Posterior cingulate gyrus (tissue), 11 donors: Measurements from ENCODE around the gene PHLDB2.
A peak's percentile ranks its signal among the peaks of the same experiment; 100 is the strongest.

Experiments
- DNase-seq, 10 donors: peaks; one replicate each; pipeline versions ENCODE4 v3.0.0 to v3.0.0-alpha.2; 2020 to 2021; ENCODE audit warnings: mixed read lengths in 3 of 10
- intact Hi-C: fragments of 100-400 bp; cut with DNase I; formaldehyde crosslinking; loops from one replicate; pipeline ENCODE4 v1.15.1; 2023

PHLDB2 gene

DNA sequence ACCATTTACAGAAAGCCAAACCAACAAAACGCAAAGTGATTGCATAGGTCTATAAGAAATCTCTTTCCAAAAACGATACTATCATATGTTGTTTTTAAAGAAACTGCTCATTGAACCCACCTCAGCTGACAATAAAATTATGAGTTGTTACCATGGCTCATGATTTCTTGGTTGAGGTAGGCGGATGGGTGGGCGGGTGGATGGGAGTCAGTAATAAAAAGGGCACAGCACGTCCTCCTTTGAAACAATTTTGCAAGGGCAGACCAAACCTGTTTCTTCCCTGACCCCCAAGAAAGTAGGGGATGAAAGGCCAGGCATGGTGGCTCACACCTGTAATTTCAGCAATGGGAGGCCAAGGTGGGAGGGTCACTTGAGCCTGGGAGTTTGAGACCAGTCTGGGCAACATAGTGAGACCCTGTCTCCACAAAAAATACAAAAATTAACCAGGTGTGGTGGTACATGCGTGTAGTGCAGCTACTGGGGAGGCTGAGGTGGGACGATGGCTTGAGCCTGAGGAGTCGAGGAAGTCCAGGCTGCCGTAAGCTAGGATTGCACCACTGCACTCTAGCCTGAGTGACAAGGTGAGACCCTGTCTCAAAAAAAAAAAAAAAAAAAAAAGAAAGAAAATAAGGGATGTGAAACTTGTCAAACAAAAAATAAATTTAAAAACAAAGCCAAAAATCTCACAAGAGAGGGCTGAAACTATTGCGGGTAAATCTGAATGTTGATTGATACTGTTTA, 121.8 kb downstream of the PHLDB2 start:
- intact Hi-C loops = no loop called here
- no peak for DNase-seq

DNA sequence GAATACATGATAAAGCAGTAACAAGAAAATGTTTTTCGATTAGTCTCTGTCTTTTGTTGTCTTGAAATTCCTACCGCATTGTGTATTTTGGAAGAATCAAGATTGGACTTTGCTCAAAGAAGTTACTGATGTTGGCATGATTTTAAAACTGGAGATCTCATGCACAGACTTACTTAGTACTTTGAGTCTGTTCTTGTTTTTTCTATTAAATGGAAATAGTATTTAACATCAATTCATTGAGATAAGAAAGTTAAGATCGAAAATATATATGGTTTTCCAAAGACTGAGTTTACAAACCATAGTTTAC, 122.3 kb downstream of the PHLDB2 start:
- intact Hi-C loops = no loop called here
- no peak for DNase-seq

DNA sequence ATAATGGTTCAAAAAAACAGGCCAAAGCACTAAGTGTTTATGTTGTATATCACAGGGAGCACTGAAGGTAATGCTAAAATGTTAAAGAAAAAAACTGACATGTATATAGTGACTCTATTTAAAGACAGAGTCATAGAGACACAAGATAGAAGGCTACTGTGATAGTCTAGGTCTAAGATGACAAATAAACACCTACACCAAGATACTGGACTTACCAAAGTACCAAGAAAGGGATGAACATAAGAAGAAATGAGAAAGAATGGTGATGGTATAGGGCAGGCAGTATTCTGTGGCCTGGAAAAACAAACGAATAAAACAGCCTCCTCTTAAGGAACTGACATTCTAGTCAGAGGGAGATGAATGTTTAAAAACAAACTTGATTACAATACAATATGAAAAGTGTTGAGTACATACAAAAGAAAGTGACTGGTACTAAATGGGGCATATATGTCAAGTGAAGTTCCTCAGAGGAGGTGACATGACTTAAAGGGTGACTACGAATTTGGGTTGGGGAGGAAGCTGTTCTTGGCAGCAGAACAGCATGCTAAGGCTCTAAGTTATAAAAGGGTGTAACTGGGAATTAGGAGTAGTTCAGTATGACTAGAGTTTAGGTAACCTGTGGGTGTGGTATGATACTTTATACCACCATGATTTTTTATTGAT, 125.7 kb downstream of the PHLDB2 start:
- intact Hi-C loops = no loop called here

DNA sequence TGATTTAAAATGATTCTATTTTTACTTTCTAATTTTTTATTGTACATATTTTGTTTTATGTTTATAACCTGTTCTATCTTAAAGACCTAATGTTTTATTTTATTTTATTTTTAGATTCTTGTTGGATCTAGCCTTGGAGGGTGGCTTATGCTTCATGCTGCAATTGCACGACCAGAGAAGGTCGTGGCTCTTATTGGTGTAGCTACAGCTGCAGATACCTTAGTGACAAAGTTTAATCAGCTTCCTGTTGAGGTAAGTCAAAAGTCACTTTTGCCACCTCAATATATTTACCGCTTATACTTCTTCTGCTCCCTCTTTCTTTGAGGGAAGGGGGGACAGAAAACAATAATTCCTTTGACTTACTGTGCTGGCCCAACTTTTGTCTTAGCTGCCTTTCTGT, 127.7 kb downstream of the PHLDB2 start:
- DNase-seq = no peak
- intact Hi-C loops = no loop called here

More for the DNA sequence above, 125.7 kb downstream of the PHLDB2 start:
- DNase-seq = no peak

- intact Hi-C loops = loop anchor here (2.0 kb wide), 1 partner anchor 54 kb away; no protein-coding TSS in a partner anchor
- DNase-seq = no peak
These were observed 130.1 kb downstream of the PHLDB2 start for GRCh38 chr3:111989061-111989678.

- intact Hi-C loops = no loop called here
- no peak for DNase-seq
These were observed 134.0 kb downstream of the PHLDB2 start for GRCh38 chr3:111993038-111993437.

GRCh38 chr3:111998636-111999483, 139.8 kb downstream of the PHLDB2 start, which contains the start of gene TAGLN3:
Gene TAGLN3 (plus strand): TSS chr3:111998922. CDS start chr3:111999423, 501 bp downstream.
- intact Hi-C loops = no loop called here
- DNase-seq = peak in 9 of 10 donors; percentile 40 to 95 (median 61)

DNA sequence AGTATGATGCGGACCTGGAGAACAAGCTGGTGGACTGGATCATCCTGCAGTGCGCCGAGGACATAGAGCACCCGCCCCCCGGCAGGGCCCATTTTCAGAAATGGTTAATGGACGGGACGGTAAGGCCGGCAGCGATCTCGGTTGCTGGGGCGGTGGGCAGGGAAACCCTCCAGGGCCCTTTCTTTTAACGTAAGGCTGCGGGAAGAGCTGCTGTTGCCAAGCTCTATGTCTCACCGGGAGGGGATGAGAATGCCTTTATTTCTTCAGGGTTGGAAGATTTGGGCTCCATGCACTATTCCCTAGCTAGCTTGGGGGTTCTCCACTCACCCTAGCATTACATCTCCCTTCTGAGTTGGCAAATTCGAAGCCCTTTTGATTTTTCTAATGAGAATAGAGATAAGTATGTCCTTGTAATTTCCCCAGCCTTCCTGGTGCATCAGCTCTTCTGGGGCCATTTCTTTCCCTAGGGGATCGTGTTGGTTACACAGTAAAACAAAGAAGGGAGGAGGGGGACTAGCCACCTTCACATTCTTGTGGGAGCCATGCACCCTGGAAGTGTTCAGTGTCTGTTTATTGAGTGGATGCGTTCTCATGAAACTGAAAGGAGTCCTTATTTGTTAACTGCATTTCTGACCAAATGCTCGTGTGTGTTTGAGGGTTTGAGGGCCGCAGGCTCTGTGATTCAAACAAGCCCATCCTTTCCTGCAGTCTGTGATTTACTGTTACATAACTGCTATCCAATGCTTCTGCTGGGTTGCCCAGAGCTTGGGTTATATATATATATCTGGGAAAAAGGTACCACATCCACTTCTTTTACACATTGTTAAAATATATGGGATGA, 140.6 kb downstream of the PHLDB2 start:
- intact Hi-C loops = no loop called here
- DNase-seq = peak in 2 of 10 donors; percentile 32 to 77

- intact Hi-C loops = no loop called here
These were observed 141.3 kb downstream of the PHLDB2 start for GRCh38 chr3:112000367-112000771.

GRCh38 chr3:112000966-112001365, 141.9 kb downstream of the PHLDB2 start:
- intact Hi-C loops = no loop called here

More at GRCh38 chr3:112000367-112000771, 141.3 kb downstream of the PHLDB2 start:
- DNase-seq = peak in 2 of 10 donors; percentile 49 to 76

GRCh38 chr3:112001526-112001925, 142.5 kb downstream of the PHLDB2 start:
- DNase-seq = peak in 1 of 10 donors; percentile 52
- intact Hi-C loops = no loop called here

More at GRCh38 chr3:112000966-112001365, 141.9 kb downstream of the PHLDB2 start:
- peak in 1 of 10 donors; percentile 27 for DNase-seq

DNA sequence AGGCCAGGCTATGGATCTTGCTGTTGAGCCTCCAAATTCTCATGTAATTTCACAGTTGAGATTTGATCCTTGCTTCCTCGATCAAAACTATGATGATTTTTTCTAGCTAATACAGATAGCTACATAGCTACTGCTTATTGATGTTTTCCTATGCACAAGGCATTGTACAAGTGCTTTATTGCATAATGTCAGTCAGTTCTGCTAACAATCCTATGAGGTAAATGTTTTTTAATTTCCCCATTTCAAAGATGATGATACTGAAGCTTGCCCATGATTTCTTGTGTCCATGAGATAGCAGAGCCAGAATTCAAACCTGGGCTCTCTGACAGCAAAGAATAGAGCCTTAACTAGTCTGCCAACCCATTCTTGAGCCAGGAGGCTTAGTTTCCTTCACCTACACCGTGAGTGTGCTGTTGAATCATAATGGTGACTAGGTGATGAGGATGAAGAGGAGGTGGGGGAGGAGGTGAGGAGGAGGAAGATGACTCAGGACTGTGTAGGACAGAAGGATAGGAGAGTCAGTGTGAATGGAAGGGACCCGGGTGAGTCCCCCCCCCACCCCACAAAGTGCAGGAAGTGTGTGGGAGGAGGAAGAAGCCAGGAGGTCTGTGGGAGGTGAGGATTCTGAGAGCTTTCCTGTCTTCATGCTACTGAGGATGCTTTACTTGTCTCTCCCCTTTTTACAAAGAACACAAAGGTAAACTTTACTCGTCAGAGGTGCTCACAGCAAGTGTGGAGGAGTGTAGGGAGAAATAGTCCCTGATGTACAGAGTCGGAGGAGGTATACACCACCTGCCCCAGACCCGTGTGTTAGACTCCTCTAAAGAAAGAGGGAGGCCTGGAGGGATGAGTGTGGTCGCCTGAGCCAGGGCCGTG, 143.3 kb downstream of the PHLDB2 start:
- intact Hi-C loops = no loop called here
- DNase-seq = peak in 2 of 10 donors; percentile 19 to 33

DNA sequence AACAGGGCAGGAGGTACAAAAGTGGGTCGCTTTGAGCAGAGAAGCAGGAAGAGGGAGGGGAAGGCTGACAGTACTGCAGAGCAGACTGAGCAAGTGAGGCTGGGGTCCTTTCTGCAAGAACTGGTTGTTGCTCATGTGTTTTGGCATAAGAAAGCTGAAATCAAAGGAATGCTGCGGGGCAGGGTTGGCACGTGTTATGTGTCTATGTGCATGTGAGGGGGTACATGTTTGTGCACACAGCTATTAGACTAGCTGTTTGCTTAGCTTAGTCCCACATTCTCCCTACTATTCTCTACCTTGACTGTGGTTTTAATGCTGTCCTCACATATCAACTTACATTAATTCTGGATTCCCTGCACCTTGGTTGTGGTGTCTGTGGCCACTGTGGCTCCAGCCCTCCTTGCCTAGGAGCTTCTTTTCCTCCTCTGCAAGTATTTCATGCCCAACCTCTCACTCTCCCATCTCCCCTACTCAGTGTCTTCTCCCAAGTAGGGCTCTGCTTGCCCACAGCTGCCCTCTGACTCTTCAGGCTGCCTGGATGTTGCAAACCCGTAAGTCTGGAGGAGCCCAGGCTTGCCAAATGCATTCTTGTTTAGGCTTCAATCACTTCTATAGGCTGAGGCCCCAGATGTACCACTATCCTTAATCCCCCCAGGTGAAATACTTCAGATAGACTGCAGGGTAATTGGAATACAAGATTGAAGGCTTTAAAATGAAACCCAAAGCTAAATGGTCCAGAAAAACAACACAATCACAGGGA, 144.4 kb downstream of the PHLDB2 start:
- intact Hi-C loops = no loop called here
- no peak for DNase-seq

GRCh38 chr3:112004187-112004586, 145.1 kb downstream of the PHLDB2 start:
- intact Hi-C loops = no loop called here
- DNase-seq = no peak

DNA sequence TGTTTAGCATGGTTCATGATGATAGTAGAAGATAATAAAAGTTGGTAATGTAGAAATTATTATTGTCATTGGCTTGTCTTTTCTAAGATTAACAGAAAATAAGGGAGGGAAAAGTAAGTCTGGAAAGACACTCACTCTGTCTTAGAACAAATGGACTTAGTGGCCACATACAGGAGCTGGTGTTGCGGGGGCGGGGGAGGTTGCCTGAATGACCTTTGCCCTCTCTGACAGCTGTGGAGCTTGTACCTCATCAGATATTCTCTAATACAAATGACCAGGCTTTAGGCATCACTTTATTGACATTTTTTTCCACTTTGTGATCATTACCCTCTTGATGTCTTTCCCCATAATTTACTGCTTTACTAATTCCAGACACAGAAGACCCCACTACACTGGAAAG, 145.6 kb downstream of the PHLDB2 start:
- DNase-seq = no peak

DNA sequence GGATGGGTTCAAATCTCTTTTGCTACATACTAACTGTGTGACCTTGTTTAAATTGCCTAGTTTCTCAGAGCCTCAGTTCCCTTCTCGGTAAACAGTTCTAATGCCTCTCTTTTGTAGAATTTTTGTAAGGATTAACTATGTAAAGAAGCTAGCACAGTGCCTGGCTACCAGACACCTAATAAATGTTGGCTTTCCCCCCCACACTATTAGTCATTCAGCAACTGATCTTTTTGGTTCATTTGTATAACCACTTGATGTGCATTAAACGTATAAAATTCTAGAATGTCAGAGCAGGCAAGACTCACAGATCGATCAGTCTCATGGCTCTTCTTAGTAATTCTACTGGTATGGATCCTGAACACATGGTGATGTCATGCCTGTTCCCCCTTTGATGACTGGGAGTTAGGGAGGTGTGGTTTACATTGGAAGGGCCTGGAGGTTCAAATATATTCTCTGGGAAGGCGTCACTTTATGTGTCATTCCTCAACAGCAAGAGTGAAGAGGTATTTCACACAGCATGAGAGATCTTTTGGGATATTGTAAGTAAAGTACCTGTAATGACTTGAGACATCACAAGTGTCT, 146.1 kb downstream of the PHLDB2 start:
- intact Hi-C loops = no loop called here
- DNase-seq = no peak

More for the DNA sequence above, 145.6 kb downstream of the PHLDB2 start:
- intact Hi-C loops = no loop called here

GRCh38 chr3:112007633-112008032, 148.6 kb downstream of the PHLDB2 start:
- intact Hi-C loops = no loop called here
- DNase-seq = no peak

GRCh38 chr3:112009670-112010069, 150.6 kb downstream of the PHLDB2 start:
- intact Hi-C loops = no loop called here

More at GRCh38 chr3:112009670-112010069, 150.6 kb downstream of the PHLDB2 start:
- no peak for DNase-seq
